Caco-2 (cell line): Measurements from ENCODE around the gene MADD. TPM values are rescaled to one million over a fixed set of nuclear protein-coding genes. Genes with fewer than 3 reads are reported as not detected.
A peak's percentile ranks its signal among the peaks of the same experiment; 100 is the strongest.

Source experiments
- BruUV-seq: library from RNA; stranded (reverse); fragments of 400-500 nt; replicated peaks from 2 replicates; lab custom pipeline; 2021; lab: Mats Ljungman, UMichigan
- CTCF ChIA-PET: fragments of 300-600 bp; sonication (Branson Sonifier 250); formaldehyde crosslinking; loops from one replicate; lab custom pipeline; 2022; ENCODE audit warnings: antibody characterized with exemption; lab: Charles Lee
- POLR2A ChIA-PET: fragments of 300-600 bp; sonication (Branson Sonifier 250); formaldehyde crosslinking; loops from one replicate; lab custom pipeline; 2022; ENCODE audit warnings: antibody characterized with exemption; lab: Charles Lee
- DNase-seq, 2 experiments: peaks; one replicate each; pipeline versions ENCODE4 v3.0.0 to v3.0.0-alpha.2; 2020 to 2022
- H3K27me3 ChIP-seq: replicated peaks from 2 replicates; pipeline ENCODE4 v1.6.0; 2011; ENCODE audit warnings: low read length; ENCODE audit not compliant: control insufficient read depth, insufficient read depth
- H3K36me3 ChIP-seq: 2 replicates; pipeline ENCODE4 v1.5.1; 2011; ENCODE audit warnings: low read length; ENCODE audit not compliant: control insufficient read depth, insufficient read depth
- H3K4me1 ChIP-seq: fragments of 250-450 bp; sonication (Bioruptor Pico); 2 replicates; pipeline ENCODE4 v1.5.1; 2020; ENCODE audit warnings: mild to moderate bottlenecking
- H3K4me3 ChIP-seq: 2 replicates; pipeline ENCODE4 v1.5.1; 2011; ENCODE audit warnings: low read depth, mild to moderate bottlenecking, control low read depth, low read length
- H3K9me3 ChIP-seq: fragments of 250-450 bp; sonication (Bioruptor Pico); 2 replicates; pipeline ENCODE4 v1.5.1; 2020; ENCODE audit warnings: mild to moderate bottlenecking, moderate library complexity
- H3K27ac Mint-ChIP-seq: one replicate; pipeline ENCODE4 v1.8.0; 2022; ENCODE audit warnings: mixed read lengths; ENCODE audit not compliant: unreplicated experiment
- H3K27me3 Mint-ChIP-seq: one replicate; pipeline ENCODE4 v1.8.0; 2022; ENCODE audit warnings: mixed read lengths; ENCODE audit not compliant: insufficient read depth, unreplicated experiment
- H3K36me3 Mint-ChIP-seq: one replicate; pipeline ENCODE4 v1.8.0; 2022; ENCODE audit warnings: mild to moderate bottlenecking, mixed read lengths; ENCODE audit not compliant: insufficient read depth, unreplicated experiment
- H3K4me1 Mint-ChIP-seq: one replicate; pipeline ENCODE4 v1.8.0; 2022; ENCODE audit warnings: low read depth, mixed read lengths; ENCODE audit not compliant: unreplicated experiment
- H3K4me3 Mint-ChIP-seq: one replicate; pipeline ENCODE4 v1.8.0; 2022; ENCODE audit warnings: mild to moderate bottlenecking, moderate library complexity, mixed read lengths; ENCODE audit not compliant: unreplicated experiment
- H3K9me3 Mint-ChIP-seq: one replicate; pipeline ENCODE4 v1.8.0; 2022; ENCODE audit warnings: mixed read lengths; ENCODE audit not compliant: unreplicated experiment
- CTCF ChIP-seq, 2 experiments: fragments of 200-600 bp in 1 of 2; IDR thresholded peaks; 1 replicate in 1 of 2; 2 replicates in 1 of 2; pipeline versions ENCODE4 v1.5.1 to v1.8.0; 2011 to 2022; ENCODE audit warnings: antibody characterized with exemption in 1 of 2, control low read depth in 1 of 2, inconsistent platforms in 1 of 2, low read depth in 1 of 2, low read length in 1 of 2, mild to moderate bottlenecking in 1 of 2, moderate library complexity in 1 of 2; ENCODE audit not compliant: insufficient read depth in 1 of 2, severe bottlenecking in 1 of 2, unreplicated experiment in 1 of 2
- intact Hi-C: fragments of 100-400 bp; cut with micrococcal nuclease; formaldehyde crosslinking; loops from one replicate; pipeline ENCODE4 v1.10.0; 2022; ENCODE audit not compliant: unreplicated experiment
- total RNA-seq: library from RNA; stranded (reverse); gene quantifications from 2 replicates; pipeline ENCODE4 v1.2.3, GENCODE V29; 2022

The MADD gene
- total RNA-seq, 1 experiment from 2014 or later: 63.8 TPM

- intact Hi-C loops: no loop called here
- Mint-ChIP-seq H3K4me3 (no peak overlapping the region), H3K27ac (no peak overlapping the region), H3K9me3 (no peaks in the 10 kb centered on the region), H3K36me3 (peaks cover 41% of the 10 kb centered on the region), H3K27me3 (no peaks in the 10 kb centered on the region), H3K4me1 (no peaks in the 10 kb centered on the region)
- POLR2A ChIA-PET: no interaction called here
- H3K4me3 ChIP-seq: no peak overlapping the region
- TF ChIP-seq CTCF (IDR thresholded peaks at IDR 0.05; ENCODE audit: insufficient read depth in 1 of 2, low read depth in 1 of 2, low read length in 1 of 2, severe bottlenecking in 1 of 2, unreplicated experiment in 1 of 2): no peak
- no peaks in the 10 kb centered on the region for H3K9me3 ChIP-seq
- 0 out of 2 replicates have a peak, but pooled peaks cover 5% of the 10 kb centered on the region for H3K36me3 ChIP-seq
- H3K27me3 ChIP-seq: no peaks in the 10 kb centered on the region
- H3K4me1 ChIP-seq: peaks cover 4% of the 10 kb centered on the region; the same call in 1 of the 2 replicates
- no TSS peak for BruUV-seq
- CTCF ChIA-PET: no interaction called here
- DNase-seq: no peak
These were observed 24.1 kb upstream of the MADD start for GRCh38 chr11:47245611-47246357.

- Histone ChIP-seq H3K4me3 (peak overlapping the region; percentile 64), H3K9me3 (no peaks in the 10 kb centered on the region), H3K36me3 (0 out of 2 replicates have a peak, but pooled peaks cover 4% of the 10 kb centered on the region), H3K4me1 (peaks cover 4% of the 10 kb centered on the region; the same call in 1 of the 2 replicates), H3K27me3 (no peaks in the 10 kb centered on the region)
- CTCF ChIA-PET: interaction anchor here (0.9 to 2.5 kb wide), 4 partner anchors 12 to 58 kb away, joined by 3 to 9 read pairs (median 3); no protein-coding TSS in a partner anchor
- no peak for DNase-seq
- no peaks in the 10 kb centered on the region for H3K4me1 Mint-ChIP-seq
- no peak overlapping the region for H3K27ac Mint-ChIP-seq
- no peak for TF ChIP-seq CTCF (IDR thresholded peaks at IDR 0.05; ENCODE audit: insufficient read depth in 1 of 2, low read depth in 1 of 2, low read length in 1 of 2, severe bottlenecking in 1 of 2, unreplicated experiment in 1 of 2)
- H3K36me3 Mint-ChIP-seq: peaks cover 28% of the 10 kb centered on the region
- POLR2A ChIA-PET: interaction anchor here (1.8 to 2.0 kb wide), 2 partner anchors 33 to 60 kb away, joined by 13 to 22 read pairs; partner anchors contain the start of genes DDB2 and PACSIN3
- no peaks in the 10 kb centered on the region for H3K27me3 Mint-ChIP-seq
- no peaks in the 10 kb centered on the region for H3K9me3 Mint-ChIP-seq
- BruUV-seq: no TSS peak
- intact Hi-C loops: no loop called here
- H3K4me3 Mint-ChIP-seq: peak overlapping the region; percentile 97
These were observed 22.4 kb upstream of the MADD start for GRCh38 chr11:47247502-47247901.

GRCh38 chr11:47248304-47248663, 21.6 kb upstream of the MADD start:
- Histone ChIP-seq H3K36me3 (0 out of 2 replicates have a peak, but pooled peaks cover 2% of the 10 kb centered on the region), H3K4me1 (peaks cover 6% of the 10 kb centered on the region), H3K27me3 (no peaks in the 10 kb centered on the region), H3K4me3 (peak overlapping the region; percentile 64), H3K9me3 (no peaks in the 10 kb centered on the region)
- H3K4me3 Mint-ChIP-seq: peak overlapping the region; percentile 97
- H3K9me3 Mint-ChIP-seq: no peaks in the 10 kb centered on the region
- TF ChIP-seq CTCF (IDR thresholded peaks at IDR 0.05; ENCODE audit: insufficient read depth in 1 of 2, low read depth in 1 of 2, low read length in 1 of 2, severe bottlenecking in 1 of 2, unreplicated experiment in 1 of 2): no peak
- ChIA-PET CTCF (interaction anchor here (0.8 to 2.5 kb wide), 12 partner anchors 10 to 206 kb away, joined by 3 to 30 read pairs (median 4); partner anchors contain the start of gene NR1H3), POLR2A (interaction anchor here (0.6 to 2.0 kb wide), 6 partner anchors 9 to 85 kb away, joined by 3 to 22 read pairs (median 10); partner anchors contain the start of genes DDB2, NR1H3 and PACSIN3)
- H3K27ac Mint-ChIP-seq: peak overlapping the region; percentile 99
- BruUV-seq: TSS peak; percentile 67
- no peaks in the 10 kb centered on the region for H3K27me3 Mint-ChIP-seq
- intact Hi-C loops: loop anchor here (1.0 to 2.0 kb wide), 3 partner anchors 9 to 72 kb away; partner anchors contain the start of genes ARFGAP2 and NR1H3
- no peak for DNase-seq
- peaks cover 23% of the 10 kb centered on the region for H3K36me3 Mint-ChIP-seq
- H3K4me1 Mint-ChIP-seq: peaks cover 4% of the 10 kb centered on the region
